GM12892 (cell line): ENCODE results near the gene NKX1-1.
"Not testable (repeated sequence)": the region's sequence is repeated elsewhere in the genome, so short reads cannot be mapped to it uniquely, and the experiment has no call there.

Experiments
- DNase-seq: peaks from one replicate; pipeline ENCODE4 v3.0.0; 2011; ENCODE audit not compliant: insufficient read length
- FAIRE-seq: peaks from 2 replicates; lab custom pipeline; 2011; peaks lifted over from hg19 to GRCh38; lab: Jason Lieb, UNC
- POLR2A ChIP-seq: IDR thresholded peaks from 2 replicates; pipeline ENCODE4 v1.6.1; 2011; ENCODE audit warnings: low read depth, low read length, control low read depth
- POLR2AphosphoS5 ChIP-seq: IDR thresholded peaks from 2 replicates; pipeline ENCODE4 v1.6.1; 2011; ENCODE audit warnings: low read depth, low read length, control low read depth
- TAF1 ChIP-seq: IDR thresholded peaks from 2 replicates; pipeline ENCODE4 v1.6.1; 2011; ENCODE audit warnings: low read depth, mild to moderate bottlenecking, control low read depth, low read length, borderline replicate concordance

The NKX1-1 gene

DNA sequence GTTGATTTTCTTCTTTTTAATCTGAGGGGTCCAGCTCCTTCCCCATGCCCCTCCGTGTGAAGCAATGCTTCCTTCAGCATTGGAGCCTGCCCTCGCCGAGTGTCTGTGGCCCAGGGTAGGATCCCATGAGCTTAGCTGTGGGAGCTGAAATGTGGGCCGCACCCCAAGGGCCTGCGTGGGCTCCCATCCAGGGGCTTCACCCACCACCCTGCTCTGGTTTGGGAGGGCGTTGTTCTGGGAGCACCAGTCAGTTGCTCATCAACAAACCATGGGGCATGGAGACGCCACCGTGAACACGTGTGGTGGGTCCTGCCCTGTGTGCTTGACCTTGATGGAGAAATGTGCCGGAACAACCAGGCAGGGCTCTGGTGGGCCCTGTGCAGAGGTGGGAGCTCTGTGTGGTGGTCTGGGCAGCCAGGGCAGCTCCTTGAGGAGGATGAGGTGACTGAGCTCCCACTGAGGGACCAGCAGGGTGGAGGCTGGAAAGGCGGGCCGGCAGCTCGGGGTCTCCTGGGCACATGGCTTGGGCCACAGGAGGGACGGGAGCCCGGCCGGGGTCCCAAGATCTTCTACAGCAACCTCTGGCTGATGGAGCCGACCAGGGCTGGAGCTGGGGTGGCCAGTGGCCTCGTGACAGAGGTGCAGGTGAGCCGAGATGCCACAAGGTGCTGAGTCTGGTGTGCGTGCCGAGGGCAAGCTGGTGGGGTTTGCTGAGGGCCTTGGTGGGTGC, 39.6 kb upstream of the NKX1-1 start:
- no peak for DNase-seq
- no peak for TF ChIP-seq TAF1
- TF ChIP-seq POLR2AphosphoS5, result no peak
- no peak for TF ChIP-seq POLR2A
- no peak for FAIRE-seq

DNA sequence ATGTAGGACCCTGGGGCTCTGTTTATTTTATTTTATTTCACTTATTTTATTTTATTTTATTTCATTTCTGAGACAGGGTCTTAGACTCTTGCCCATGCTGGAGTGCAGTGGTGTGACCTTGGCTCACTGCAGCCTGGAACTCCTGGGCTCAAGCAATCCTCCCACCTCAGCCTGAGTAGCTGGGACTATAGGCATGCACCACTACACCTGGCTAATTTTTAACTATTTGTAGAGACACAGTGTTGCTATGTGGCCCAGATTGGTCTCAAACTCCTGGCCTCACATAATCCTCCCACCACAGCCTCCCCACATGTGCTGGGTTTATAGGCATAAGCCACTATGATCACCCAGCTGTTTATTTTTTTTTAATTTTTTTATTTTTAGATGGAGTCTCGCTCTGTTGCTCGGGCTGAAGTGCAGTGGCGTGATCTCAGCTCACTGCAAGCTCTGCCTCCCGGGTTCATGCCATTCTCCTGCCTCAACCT, 37.5 kb upstream of the NKX1-1 start:
- DNase-seq, FAIRE-seq: not testable (repeated sequence)

DNA sequence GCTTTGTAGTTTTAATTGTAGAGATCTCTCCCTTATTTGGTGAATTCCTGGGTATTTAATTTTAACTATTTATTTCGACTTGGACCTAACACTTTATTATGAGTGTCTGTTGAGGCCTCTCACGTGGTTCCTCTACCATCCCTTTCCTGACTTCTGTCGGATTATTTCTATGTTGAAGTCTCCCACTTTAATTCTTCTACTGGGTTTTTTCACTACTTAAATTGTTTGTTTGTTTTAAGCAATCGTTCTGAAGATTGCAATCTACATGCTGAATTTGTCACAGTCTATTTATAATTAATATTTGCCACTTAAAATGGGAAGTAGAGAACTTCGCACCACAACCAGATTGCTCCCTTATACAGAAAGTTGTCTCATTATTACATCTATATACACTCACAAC, 20.8 kb upstream of the NKX1-1 start:
- TF ChIP-seq POLR2A (no peak), TAF1 (no peak), POLR2AphosphoS5 (no peak)
- FAIRE-seq, result no peak
- no peak for DNase-seq

DNA sequence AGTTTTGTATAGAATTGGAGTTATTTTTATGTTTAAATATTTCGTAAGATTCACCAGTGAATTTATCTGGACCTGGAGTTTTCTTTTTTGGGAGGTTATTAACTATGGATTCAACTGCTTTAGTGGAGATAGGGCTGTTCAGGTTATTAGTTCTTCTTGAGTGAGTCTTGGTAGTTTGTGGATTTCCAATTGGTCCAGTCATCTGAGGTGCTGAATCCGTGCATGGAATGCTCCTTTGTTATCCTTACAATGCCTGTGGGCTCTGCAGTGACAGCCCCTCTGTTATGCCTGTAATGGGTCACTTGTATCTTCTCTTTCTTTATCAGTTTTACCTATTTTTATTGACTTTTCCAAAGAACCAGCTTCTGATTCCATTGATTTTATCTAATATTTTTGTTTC, 15.4 kb upstream of the NKX1-1 start:
- FAIRE-seq (no peak), DNase-seq (no peak)
- TF ChIP-seq POLR2A (no peak), TAF1 (no peak), POLR2AphosphoS5 (no peak)

GRCh38 chr4:1419708-1420107, 13.5 kb upstream of the NKX1-1 start:
- TF ChIP-seq POLR2A (no peak), TAF1 (no peak), POLR2AphosphoS5 (no peak)
- FAIRE-seq (no peak), DNase-seq (no peak)

- no peak for DNase-seq
- no peak for TF ChIP-seq POLR2AphosphoS5
- no peak for FAIRE-seq
These were observed 12.4 kb upstream of the NKX1-1 start for GRCh38 chr4:1418494-1419285.

DNA sequence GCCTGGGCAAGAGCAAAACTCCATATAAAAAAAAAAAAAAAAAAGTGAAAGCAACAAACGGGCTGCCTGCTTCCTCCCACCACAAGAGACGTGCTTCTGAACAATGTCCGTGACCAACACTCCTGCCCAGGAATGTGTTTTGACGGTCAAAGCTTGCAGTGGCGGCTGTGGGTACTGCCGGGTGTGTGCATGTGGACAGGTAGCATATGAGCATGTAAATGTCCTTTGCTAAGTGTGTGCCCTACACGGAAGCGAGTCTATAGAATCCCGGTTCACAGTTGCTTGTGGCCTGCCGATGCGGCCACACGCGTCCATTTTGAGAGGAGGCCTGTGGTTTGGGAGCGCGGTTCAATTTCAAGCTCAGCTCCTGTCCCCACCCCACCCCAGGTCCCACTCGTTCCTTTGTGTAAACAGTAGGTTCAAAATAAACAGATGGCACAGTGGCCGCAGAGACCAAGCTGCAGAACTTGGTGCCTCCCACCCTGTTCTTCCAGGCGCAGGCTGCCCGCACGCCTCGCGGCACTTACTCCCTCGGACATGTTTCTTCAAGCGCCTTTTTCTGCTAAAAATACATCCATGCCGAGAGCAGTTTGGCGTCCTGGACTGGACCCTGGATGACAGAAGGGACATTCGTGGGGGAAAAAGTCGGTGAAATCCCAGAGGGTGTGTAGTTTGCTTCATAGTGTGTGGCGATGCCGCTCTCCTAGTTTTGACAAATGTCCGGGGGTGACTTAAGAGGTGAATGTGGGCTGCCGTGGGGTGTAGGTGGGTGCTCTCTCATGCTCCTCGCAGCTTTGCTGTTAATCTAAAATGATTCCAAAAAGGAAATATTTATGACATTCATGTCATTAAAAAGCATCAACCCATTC, 11.5 kb upstream of the NKX1-1 start:
- TF ChIP-seq POLR2AphosphoS5, result no peak
- TF ChIP-seq POLR2A, result no peak
- no peak for TF ChIP-seq TAF1
- FAIRE-seq, result no peak
- no peak for DNase-seq

GRCh38 chr4:1416948-1417260, 10.7 kb upstream of the NKX1-1 start:
- TF ChIP-seq POLR2AphosphoS5, result no peak
- TF ChIP-seq TAF1, result no peak
- no peak for TF ChIP-seq POLR2A
- FAIRE-seq (no peak), DNase-seq (peak; percentile 13)

- peak; percentile 12 for DNase-seq
- FAIRE-seq, result no peak
- TF ChIP-seq POLR2AphosphoS5 (no peak), POLR2A (no peak), TAF1 (no peak)
These were observed 10.1 kb upstream of the NKX1-1 start for GRCh38 chr4:1416051-1416947.

DNA sequence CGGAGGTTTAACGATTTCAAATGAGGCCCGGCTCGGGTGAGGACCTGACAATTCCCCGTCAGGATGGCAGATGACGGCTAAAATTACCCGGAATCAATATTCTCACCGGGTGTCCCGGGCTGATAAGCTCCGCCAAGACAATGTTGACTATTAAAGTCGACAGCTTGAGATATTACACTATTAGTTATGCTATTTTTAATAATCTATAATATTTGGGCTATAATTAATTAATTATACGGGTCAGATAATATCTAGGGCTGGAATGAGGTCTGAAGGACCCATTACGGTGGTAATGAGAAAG, 9.4 kb upstream of the NKX1-1 start:
- FAIRE-seq, result no peak
- peak; percentile 13 for DNase-seq
- TF ChIP-seq POLR2AphosphoS5, result no peak
- TF ChIP-seq TAF1, result no peak
- TF ChIP-seq POLR2A, result no peak
